Measurements from ENCODE around the gene EFNA2. TPM values are rescaled to one million over a fixed set of nuclear protein-coding genes. Genes with fewer than 3 reads are reported as not detected.

Gene EFNA2
- total RNA-seq, 4 donors from 2014 or later = not detected

- WGBS = 97% methylated on average over 9 of the region's 20 CpGs
- Histone ChIP-seq H3K27me3 (peaks cover 0 to 40% (median 0%) of the 10 kb centered on the region in 4 donors), H3K4me3 (no peak overlapping the region), H3K4me1 (no peaks in the 10 kb centered on the region), H3K9me3 (no peaks in the 10 kb centered on the region), H3K36me3 (no peaks in the 10 kb centered on the region), H3K27ac (replicated peaks in 1 of 4) (no peak overlapping the region)
- intact Hi-C loops (cut with DNase I) = no loop called here
- no peak for TF ChIP-seq POLR2AphosphoS5 (IDR thresholded peaks at IDR 0.05)
- TF ChIP-seq, protein P1, sequence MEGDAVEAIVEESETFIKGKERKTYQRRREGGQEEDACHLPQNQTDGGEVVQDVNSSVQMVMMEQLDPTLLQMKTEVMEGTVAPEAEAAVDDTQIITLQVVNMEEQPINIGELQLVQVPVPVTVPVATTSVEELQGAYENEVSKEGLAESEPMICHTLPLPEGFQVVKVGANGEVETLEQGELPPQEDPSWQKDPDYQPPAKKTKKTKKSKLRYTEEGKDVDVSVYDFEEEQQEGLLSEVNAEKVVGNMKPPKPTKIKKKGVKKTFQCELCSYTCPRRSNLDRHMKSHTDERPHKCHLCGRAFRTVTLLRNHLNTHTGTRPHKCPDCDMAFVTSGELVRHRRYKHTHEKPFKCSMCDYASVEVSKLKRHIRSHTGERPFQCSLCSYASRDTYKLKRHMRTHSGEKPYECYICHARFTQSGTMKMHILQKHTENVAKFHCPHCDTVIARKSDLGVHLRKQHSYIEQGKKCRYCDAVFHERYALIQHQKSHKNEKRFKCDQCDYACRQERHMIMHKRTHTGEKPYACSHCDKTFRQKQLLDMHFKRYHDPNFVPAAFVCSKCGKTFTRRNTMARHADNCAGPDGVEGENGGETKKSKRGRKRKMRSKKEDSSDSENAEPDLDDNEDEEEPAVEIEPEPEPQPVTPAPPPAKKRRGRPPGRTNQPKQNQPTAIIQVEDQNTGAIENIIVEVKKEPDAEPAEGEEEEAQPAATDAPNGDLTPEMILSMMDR (IDR thresholded peaks at IDR 0.05) = no peak
- no peak for TF ChIP-seq EP300 (IDR thresholded peaks at IDR 0.05)
- TF ChIP-seq POLR2A (IDR thresholded peaks at IDR 0.05; ENCODE audit: low read depth) = no peak
- no peak for DNase-seq (ENCODE audit: extremely low spot score)
These were observed 22.2 kb downstream of the EFNA2 start for GRCh38 chr19:1307755-1308303.

GRCh38 chr19:1308718-1309117, 23.0 kb downstream of the EFNA2 start:
- Histone ChIP-seq H3K4me1 (no peaks in the 10 kb centered on the region), H3K36me3 (no peaks in the 10 kb centered on the region), H3K27ac (replicated peaks in 1 of 4) (no peak overlapping the region), H3K27me3 (peaks cover 0 to 48% (median 6%) of the 10 kb centered on the region in 4 donors), H3K4me3 (no peak overlapping the region), H3K9me3 (no peaks in the 10 kb centered on the region)
- TF ChIP-seq, protein P1 (IDR thresholded peaks at IDR 0.05) = no peak
- TF ChIP-seq POLR2A (IDR thresholded peaks at IDR 0.05; ENCODE audit: low read depth) = no peak
- no peak for TF ChIP-seq EP300 (IDR thresholded peaks at IDR 0.05)
- TF ChIP-seq POLR2AphosphoS5 (IDR thresholded peaks at IDR 0.05) = no peak
- intact Hi-C loops (cut with DNase I) = no loop called here
- DNase-seq (ENCODE audit: extremely low spot score) = no peak
- 67% methylated on average over 11 of the region's 11 CpGs for WGBS

- Histone ChIP-seq H3K27ac (replicated peaks in 1 of 4) (no peak overlapping the region), H3K36me3 (no peaks in the 10 kb centered on the region), H3K4me3 (no peak overlapping the region), H3K9me3 (no peaks in the 10 kb centered on the region), H3K4me1 (peaks cover under 1% of the 10 kb centered on the region in 4 donors), H3K27me3 (peaks cover 0 to 63% (median 8%) of the 10 kb centered on the region in 4 donors)
- intact Hi-C loops (cut with DNase I) = no loop called here
- 63% methylated on average over 21 of the region's 28 CpGs for WGBS
- DNase-seq (ENCODE audit: extremely low spot score) = no peak
- TF ChIP-seq POLR2AphosphoS5 (IDR thresholded peaks at IDR 0.05) (no peak), EP300 (IDR thresholded peaks at IDR 0.05) (no peak), POLR2A (IDR thresholded peaks at IDR 0.05; ENCODE audit: low read depth) (no peak)
- TF ChIP-seq, protein P1 (IDR thresholded peaks at IDR 0.05) = no peak
These were observed 24.5 kb downstream of the EFNA2 start for GRCh38 chr19:1309977-1310852.

DNA sequence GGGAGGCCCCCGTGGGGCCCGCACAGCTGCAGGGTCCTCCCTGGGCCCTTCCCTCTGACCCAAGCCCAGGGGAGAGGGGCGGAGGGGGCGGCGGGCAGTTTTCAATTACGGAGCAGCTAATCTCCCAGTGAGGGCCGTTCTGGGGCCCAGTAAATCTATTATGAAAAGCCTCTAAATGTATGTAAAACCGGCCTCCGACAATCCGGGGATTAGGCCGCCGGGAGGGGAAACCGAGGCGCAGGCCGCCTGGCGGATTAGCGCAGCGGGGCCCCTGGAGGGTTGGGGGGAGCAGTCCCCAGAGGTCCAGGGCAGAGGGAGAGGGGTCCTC, 25.1 kb downstream of the EFNA2 start:
- Histone ChIP-seq H3K4me1 (peaks cover 7% of the 10 kb centered on the region in 4 donors), H3K27me3 (peaks cover 0 to 69% (median 10%) of the 10 kb centered on the region in 4 donors), H3K27ac (replicated peaks in 1 of 4) (no peak overlapping the region), H3K36me3 (no peaks in the 10 kb centered on the region), H3K9me3 (no peaks in the 10 kb centered on the region), H3K4me3 (no peak overlapping the region)
- no peak for TF ChIP-seq POLR2A (IDR thresholded peaks at IDR 0.05; ENCODE audit: low read depth)
- TF ChIP-seq, protein P1 (IDR thresholded peaks at IDR 0.05) = no peak
- TF ChIP-seq POLR2AphosphoS5 (IDR thresholded peaks at IDR 0.05) = no peak
- TF ChIP-seq EP300 (IDR thresholded peaks at IDR 0.05) = no peak
- intact Hi-C loops (cut with DNase I) = no loop called here
- 100% methylated on average over 10 of the region's 18 CpGs for WGBS
- DNase-seq (ENCODE audit: extremely low spot score) = no peak
